NCI-H226 (cell line): Measurements from ENCODE around the gene ANKRD20A1.
"Not testable (repeated sequence)": the region's sequence is repeated elsewhere in the genome, so short reads cannot be mapped to it uniquely, and the experiment has no call there.

ENCODE experiments used
- DNase-seq: peaks from one replicate; pipeline ENCODE4 v3.0.0-alpha.2; 2015

Gene ANKRD20A1

DNA sequence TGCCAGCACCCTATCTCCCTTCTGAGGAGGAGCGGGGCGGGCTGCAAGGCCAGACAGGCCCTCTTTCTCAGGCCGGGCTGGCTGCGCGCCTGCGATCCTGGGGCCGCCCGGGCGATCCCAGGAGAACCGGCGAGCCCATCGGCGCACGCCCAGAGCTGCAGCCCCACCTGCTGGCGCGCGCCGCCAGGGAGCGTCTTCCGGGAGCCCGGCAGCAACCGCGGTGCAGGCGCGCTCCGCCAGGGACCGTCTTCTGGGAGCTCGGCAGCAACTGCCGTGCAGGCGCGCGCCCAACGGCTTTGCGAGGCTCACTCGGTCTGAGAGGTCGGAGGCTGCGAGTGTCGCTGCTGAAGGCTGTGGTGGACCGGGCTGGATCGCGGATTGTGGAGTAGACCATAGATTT, at the start of gene ANKRD20A1:
Gene ANKRD20A1 (plus strand): TSS at position 61 of the 400 bp plus-strand sequence. CDS start 496 bp downstream, outside the sequence.
- not testable (repeated sequence) for DNase-seq

DNA sequence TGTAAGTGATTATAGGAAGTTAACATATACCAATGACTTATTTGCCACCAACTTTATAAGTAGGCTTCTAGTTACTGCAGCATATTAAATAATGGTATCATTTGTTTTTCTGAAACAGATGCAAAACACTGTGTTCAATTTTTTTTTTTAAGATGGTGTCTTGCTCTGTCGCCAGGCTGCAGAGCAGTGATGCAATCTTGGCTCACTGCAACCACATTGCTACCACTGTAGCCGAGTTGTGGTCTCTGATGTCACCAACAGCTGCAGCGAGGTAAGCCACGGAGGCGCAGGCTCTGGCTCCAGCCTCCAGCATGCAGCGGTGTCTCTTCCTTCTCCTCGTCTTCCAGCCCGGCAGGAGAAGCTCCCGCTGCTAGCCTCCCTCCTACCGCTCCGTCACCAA, 26.6 kb upstream of the ANKRD20A1 start:
- DNase-seq: not testable (repeated sequence)
